Fibroblast of lung (primary cell): Measurements from ENCODE around the gene ERI3.

ENCODE experiments used
- EZH2 ChIP-seq: IDR thresholded peaks from 2 replicates; pipeline ENCODE4 v1.5.1; 2012; ENCODE audit warnings: low read length, control low read depth, mild to moderate bottlenecking; ENCODE audit errors: missing control alignments
- TF ChIP-seq, protein P1 (sequence below), 2 donors: IDR thresholded peaks in 1 of 2; conservative IDR thresholded peaks in 1 of 2; 1 replicate in 1 of 2; 2 replicates in 1 of 2; pipeline ENCODE4 v1.5.1; 2011 to 2012; ENCODE audit warnings: low read length in 2 of 2, control low read depth in 1 of 2, inconsistent platforms in 1 of 2, low read depth in 1 of 2, mild to moderate bottlenecking in 1 of 2

DNA sequence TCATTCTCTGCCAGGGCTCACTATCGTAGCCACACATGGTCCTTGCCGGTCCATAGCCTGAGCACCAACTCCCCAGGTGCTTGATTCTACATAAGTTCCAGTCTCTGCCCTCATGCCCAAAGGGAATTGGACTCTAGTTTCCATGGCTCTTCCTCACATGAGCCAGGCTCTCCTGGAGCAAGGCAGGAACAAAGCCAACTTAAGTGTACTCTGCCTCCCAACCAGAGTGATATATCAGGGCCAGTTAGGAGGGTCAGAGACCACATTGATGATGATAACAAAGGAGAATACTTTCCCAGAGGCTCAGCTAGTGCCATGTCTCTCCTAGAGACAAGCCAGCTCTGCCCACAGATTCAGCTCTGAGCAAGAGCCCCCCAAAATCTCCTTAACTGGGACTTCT lies 70.9 kb downstream of the ERI3 start:
- TF ChIP-seq, protein P1, sequence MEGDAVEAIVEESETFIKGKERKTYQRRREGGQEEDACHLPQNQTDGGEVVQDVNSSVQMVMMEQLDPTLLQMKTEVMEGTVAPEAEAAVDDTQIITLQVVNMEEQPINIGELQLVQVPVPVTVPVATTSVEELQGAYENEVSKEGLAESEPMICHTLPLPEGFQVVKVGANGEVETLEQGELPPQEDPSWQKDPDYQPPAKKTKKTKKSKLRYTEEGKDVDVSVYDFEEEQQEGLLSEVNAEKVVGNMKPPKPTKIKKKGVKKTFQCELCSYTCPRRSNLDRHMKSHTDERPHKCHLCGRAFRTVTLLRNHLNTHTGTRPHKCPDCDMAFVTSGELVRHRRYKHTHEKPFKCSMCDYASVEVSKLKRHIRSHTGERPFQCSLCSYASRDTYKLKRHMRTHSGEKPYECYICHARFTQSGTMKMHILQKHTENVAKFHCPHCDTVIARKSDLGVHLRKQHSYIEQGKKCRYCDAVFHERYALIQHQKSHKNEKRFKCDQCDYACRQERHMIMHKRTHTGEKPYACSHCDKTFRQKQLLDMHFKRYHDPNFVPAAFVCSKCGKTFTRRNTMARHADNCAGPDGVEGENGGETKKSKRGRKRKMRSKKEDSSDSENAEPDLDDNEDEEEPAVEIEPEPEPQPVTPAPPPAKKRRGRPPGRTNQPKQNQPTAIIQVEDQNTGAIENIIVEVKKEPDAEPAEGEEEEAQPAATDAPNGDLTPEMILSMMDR (conservative IDR thresholded peaks at IDR 0.05 in 1 of 2, IDR thresholded peaks at IDR 0.05 in 1 of 2; ENCODE audit: low read depth in 1 of 2, low read length in 2 of 2), result no peak
- no peak for TF ChIP-seq EZH2
